K562 (cell line): ENCODE data around the gene MYBPHL. TPM values are rescaled to one million over a fixed set of nuclear protein-coding genes. Genes with fewer than 3 reads are reported as not detected.
A peak's percentile ranks its signal among the peaks of the same experiment; 100 is the strongest.

Source experiments
- BCL6 ChIP-seq: fragments of 250-450 bp; sonication (Bioruptor Pico); IDR thresholded peaks from 2 replicates; pipeline ENCODE4 v1.4.0; 2020
- CREB1 ChIP-seq, 2 experiments: sonication (generic) in 1 of 2; formaldehyde crosslinking in 1 of 2; IDR thresholded peaks; 2 replicates each; pipeline versions ENCODE4 v1.6.1 to v1.8.0; 2012 to 2022; ENCODE audit warnings: inconsistent platforms in 1 of 2, mild to moderate bottlenecking in 1 of 2, missing genetic modification reagents in 1 of 2, moderate library complexity in 1 of 2
- CSDE1 ChIP-seq, 2 experiments: fragments of 450-650 bp; IDR thresholded peaks; 2 replicates each; pipeline ENCODE4 v1.6.1; 2016; ENCODE audit warnings: mild to moderate bottlenecking in 1 of 2
- ETS2 ChIP-seq: IDR thresholded peaks from 2 replicates; pipeline ENCODE4 v1.6.1; 2016; ENCODE audit warnings: borderline replicate concordance, missing genetic modification characterization, mild to moderate bottlenecking, moderate library complexity, missing compliant biosample characterization; ENCODE audit not compliant: poor library complexity, severe bottlenecking
- KLF1 ChIP-seq: fragments of 450-650 bp; IDR thresholded peaks from 2 replicates; pipeline ENCODE4 v1.6.1; 2016; ENCODE audit warnings: missing genetic modification characterization, missing compliant biosample characterization
- L3MBTL2 ChIP-seq: fragments of 450-650 bp; IDR thresholded peaks from 2 replicates; pipeline ENCODE4 v1.6.1; 2016; ENCODE audit warnings: mild to moderate bottlenecking, moderate library complexity
- MAFK ChIP-seq: IDR thresholded peaks from 2 replicates; pipeline ENCODE4 v1.6.1; 2011; ENCODE audit warnings: low read length, improper control_type of control experiment
- POLR2B ChIP-seq: fragments of 450-650 bp; IDR thresholded peaks from 2 replicates; pipeline ENCODE4 v1.6.1; 2018; ENCODE audit warnings: low read depth; ENCODE audit not compliant: partially characterized antibody
- RERE ChIP-seq: sonication (generic); formaldehyde crosslinking; IDR thresholded peaks from 2 replicates; pipeline ENCODE4 v1.8.0; 2023; ENCODE audit warnings: missing genetic modification reagents, mild to moderate bottlenecking, borderline replicate concordance
- SAFB ChIP-seq: fragments of 200-400 bp; formaldehyde crosslinking; IDR thresholded peaks from 2 replicates; pipeline ENCODE4 v1.6.1; 2017; ENCODE audit warnings: low read depth, low read length, borderline replicate concordance
- SOX6 ChIP-seq: fragments of 450-650 bp; IDR thresholded peaks from 2 replicates; pipeline ENCODE4 v1.6.1; 2014; ENCODE audit warnings: mild to moderate bottlenecking
- STAG1 ChIP-seq: sonication (generic); formaldehyde crosslinking; IDR thresholded peaks from 2 replicates; pipeline ENCODE4 v1.5.0; 2020; ENCODE audit warnings: missing genetic modification reagents, borderline replicate concordance
- USF1 ChIP-seq: sonication (generic); formaldehyde crosslinking; IDR thresholded peaks from 2 replicates; pipeline ENCODE4 v1.9.0; 2022; ENCODE audit warnings: mild to moderate bottlenecking, missing genetic modification reagents
- YY1 ChIP-seq, 3 experiments: IDR thresholded peaks; 2 replicates each; pipeline ENCODE4 v1.6.1; 2011; ENCODE audit warnings: low read length in 2 of 3, mild to moderate bottlenecking in 2 of 3, moderate library complexity in 2 of 3, borderline replicate concordance in 1 of 3, control low read depth in 1 of 3, low read depth in 1 of 3; ENCODE audit not compliant: insufficient read depth in 3 of 3, insufficient replicate concordance in 2 of 3, control insufficient read depth in 1 of 3, insufficient read length in 1 of 3; ENCODE audit errors: extremely low read depth in 1 of 3
- ZNF165 ChIP-seq: fragments of 250-450 bp; sonication (Bioruptor Pico); IDR thresholded peaks from 2 replicates; pipeline ENCODE4 v1.4.0; 2020; ENCODE audit warnings: borderline replicate concordance
- ZNF174 ChIP-seq: fragments of 250-450 bp; sonication (Bioruptor Pico); IDR thresholded peaks from 2 replicates; pipeline ENCODE4 v1.4.0; 2020; ENCODE audit warnings: mild to moderate bottlenecking
- ZNF24 ChIP-seq: fragments of 450-650 bp; IDR thresholded peaks from 2 replicates; pipeline ENCODE4 v1.6.1; 2016
- ZNF316 ChIP-seq: fragments of 450-650 bp; IDR thresholded peaks from 2 replicates; pipeline ENCODE4 v1.6.1; 2016
- polyA plus RNA-seq, 8 experiments: library from polyadenylated mRNA; depleted of rRNA in 4 of 8; stranded (reverse) in 5 of 8; unstranded in 3 of 8; fragments of >200 nt; fragmentation: Nextera tagmentation in 2 of 8; fragmentation: Illumina TruSeq in 1 of 8; extraction: Ambion mirVana in 2 of 8; extraction: Trizol in 1 of 8; gene quantifications; 2 replicates each; pipeline versions ENCODE4 v1.2.1 to v1.2.3, GENCODE V29; 2011 to 2014; ENCODE audit warnings: inconsistent platforms in 1 of 8, missing spikeins in 1 of 8
- total RNA-seq, 7 experiments: library from RNA; depleted of rRNA in 6 of 7; stranded (reverse); fragments of >200 nt in 6 of 7; fragmentation: Illumina TruSeq in 2 of 7; extraction: Trizol in 2 of 7; gene quantifications; 2 replicates each; pipeline versions ENCODE4 v1.2.1 to v1.2.3, GENCODE V29; 2011 to 2021; ENCODE audit warnings: low replicate concordance in 1 of 7
- TF ChIP-seq, protein P1 (sequence below): sonication (generic); formaldehyde crosslinking; IDR thresholded peaks from 2 replicates; pipeline ENCODE4 v1.8.0; 2022; ENCODE audit warnings: missing genetic modification reagents, mild to moderate bottlenecking, borderline replicate concordance

MYBPHL gene
- total and polyA plus RNA-seq, 9 of the 15 experiments (the other 6 are each of a cell fraction or from before 2014, with no cell fraction given), result 0.20 to 1.9 (median 0.33) TPM

- TF ChIP-seq STAG1 (CRISPR knock-in tag) (peak; percentile 49; the same call in 1 of the 2 replicates), YY1 (IDR thresholded peaks at IDR 0.05; ENCODE audit: borderline replicate concordance in 1 of 3, control insufficient read depth in 1 of 3, extremely low read depth in 1 of 3, insufficient read depth in 3 of 3, insufficient read length in 1 of 3, insufficient replicate concordance in 2 of 3, low read depth in 1 of 3, low read length in 2 of 3) (peak in 2 of 3 experiments; percentile 67 to 69), ZNF316 (peak; percentile 79), USF1 (CRISPR knock-in tag) (no peak), CSDE1 (IDR thresholded peaks at IDR 0.05) (no peak), ETS2 (tag) (no peak), POLR2B (no peak), MAFK (0 out of 2 replicates have a peak, but pooled peaks have one; percentile 27), L3MBTL2 (no peak), ZNF174 (no peak), ZNF165 (no peak), RERE (CRISPR knock-in tag) (no peak), ZNF24 (peak; percentile 15; the same call in 1 of the 2 replicates), KLF1 (tag) (0 out of 2 replicates have a peak, but pooled peaks have one; percentile 53), BCL6 (CRISPR knock-in tag) (no peak), CREB1 (IDR thresholded peaks at IDR 0.05) (no peak), CREB1 (CRISPR knock-in tag; IDR thresholded peaks at IDR 0.05) (no peak), SAFB (no peak), SOX6 (peak; percentile 68)
- TF ChIP-seq, protein P1, sequence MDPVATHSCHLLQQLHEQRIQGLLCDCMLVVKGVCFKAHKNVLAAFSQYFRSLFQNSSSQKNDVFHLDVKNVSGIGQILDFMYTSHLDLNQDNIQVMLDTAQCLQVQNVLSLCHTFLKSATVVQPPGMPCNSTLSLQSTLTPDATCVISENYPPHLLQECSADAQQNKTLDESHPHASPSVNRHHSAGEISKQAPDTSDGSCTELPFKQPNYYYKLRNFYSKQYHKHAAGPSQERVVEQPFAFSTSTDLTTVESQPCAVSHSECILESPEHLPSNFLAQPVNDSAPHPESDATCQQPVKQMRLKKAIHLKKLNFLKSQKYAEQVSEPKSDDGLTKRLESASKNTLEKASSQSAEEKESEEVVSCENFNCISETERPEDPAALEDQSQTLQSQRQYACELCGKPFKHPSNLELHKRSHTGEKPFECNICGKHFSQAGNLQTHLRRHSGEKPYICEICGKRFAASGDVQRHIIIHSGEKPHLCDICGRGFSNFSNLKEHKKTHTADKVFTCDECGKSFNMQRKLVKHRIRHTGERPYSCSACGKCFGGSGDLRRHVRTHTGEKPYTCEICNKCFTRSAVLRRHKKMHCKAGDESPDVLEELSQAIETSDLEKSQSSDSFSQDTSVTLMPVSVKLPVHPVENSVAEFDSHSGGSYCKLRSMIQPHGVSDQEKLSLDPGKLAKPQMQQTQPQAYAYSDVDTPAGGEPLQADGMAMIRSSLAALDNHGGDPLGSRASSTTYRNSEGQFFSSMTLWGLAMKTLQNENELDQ, result peak; percentile 41; the same call in 1 of the 2 replicates
Measured at GRCh38 chr1:109277434-109278204, 29.2 kb downstream of the MYBPHL start (continued).
